ENCODE data around the gene FAM83C.

The FAM83C gene

GRCh38 chr20:35283441-35284266 is 8.6 kb downstream of the FAM83C start:
- TF ChIP-seq CTCF (IDR thresholded peaks at IDR 0.05): no peak
- intact Hi-C loops (cut with DNase I; ENCODE audit: low total_unique reads): no loop called here
- Histone ChIP-seq H3K36me3 (peaks cover 14 to 36% (median 21%) of the 10 kb centered on the region in 3 donors), H3K4me1 (peaks cover 0 to 31% (median 21%) of the 10 kb centered on the region in 4 donors), H3K27ac (peak overlapping the region; percentile 83 to 86), H3K27me3 (no peaks in the 10 kb centered on the region), H3K4me3 (peak overlapping the region; percentile 80 to 99), H3K9me3 (no peaks in the 10 kb centered on the region)
- DNase-seq: no peak

- Histone ChIP-seq H3K4me3 (no peak overlapping the region), H3K27ac (no peak overlapping the region), H3K4me1 (peaks cover 0 to 43% (median 31%) of the 10 kb centered on the region in 4 donors), H3K27me3 (no peaks in the 10 kb centered on the region), H3K9me3 (no peaks in the 10 kb centered on the region), H3K36me3 (peaks cover 14 to 38% (median 23%) of the 10 kb centered on the region in 3 donors)
- no peak for DNase-seq
- no peak for TF ChIP-seq CTCF (IDR thresholded peaks at IDR 0.05)
- intact Hi-C loops (cut with DNase I; ENCODE audit: low total_unique reads): no loop called here
These were observed 10.6 kb downstream of the FAM83C start for GRCh38 chr20:35281506-35282101.

- no peak overlapping the region for H3K4me3 ChIP-seq
- H3K36me3 ChIP-seq: peaks cover 14 to 45% (median 23%) of the 10 kb centered on the region in 3 donors
- H3K27me3 ChIP-seq: no peaks in the 10 kb centered on the region
- no peaks in the 10 kb centered on the region for H3K9me3 ChIP-seq
- DNase-seq: no peak
- intact Hi-C loops (cut with DNase I; ENCODE audit: low total_unique reads): no loop called here
- no peak overlapping the region for H3K27ac ChIP-seq
- TF ChIP-seq CTCF (IDR thresholded peaks at IDR 0.05): no peak
- H3K4me1 ChIP-seq: peaks cover 0 to 54% (median 38%) of the 10 kb centered on the region in 4 donors
These were observed 11.7 kb downstream of the FAM83C start for GRCh38 chr20:35280523-35280922.

GRCh38 chr20:35279533-35280174 is 12.6 kb downstream of the FAM83C start:
- H3K36me3 ChIP-seq: peaks cover 14 to 52% (median 23%) of the 10 kb centered on the region in 3 donors
- intact Hi-C loops (cut with DNase I; ENCODE audit: low total_unique reads): loop anchor here (10.0 kb wide), 2 partner anchors 135 to 455 kb away; partner anchors contain the start of genes EDEM2 and NCOA6
- H3K27ac ChIP-seq: no peak overlapping the region

More at GRCh38 chr20:35279533-35280174, 12.6 kb downstream of the FAM83C start:
- no peaks in the 10 kb centered on the region for H3K27me3 ChIP-seq
- no peak for TF ChIP-seq CTCF (IDR thresholded peaks at IDR 0.05)
- H3K9me3 ChIP-seq: no peaks in the 10 kb centered on the region
- no peak for DNase-seq
- H3K4me1 ChIP-seq: peaks cover 0 to 53% (median 36%) of the 10 kb centered on the region in 4 donors
- H3K4me3 ChIP-seq: no peak overlapping the region
